Effector memory CD4-positive, alpha-beta T cell (primary cell): ENCODE data around the gene TKTL1.

Experiments used
- DNase-seq, 3 donors: peaks; one replicate each; pipeline ENCODE4 v3.0.0-alpha.2; 2020
- H3K27ac ChIP-seq: 2 replicates; pipeline ENCODE4 v1.7.0; 2013; ENCODE audit warnings: mild to moderate bottlenecking, low read length, moderate library complexity; ENCODE audit not compliant: insufficient read depth, poor library complexity, severe bottlenecking
- H3K27me3 ChIP-seq: replicated peaks from 2 replicates; pipeline ENCODE4 v1.7.0; 2013; ENCODE audit warnings: mild to moderate bottlenecking, low read length; ENCODE audit not compliant: insufficient read depth, control insufficient read depth, poor library complexity, severe bottlenecking
- H3K36me3 ChIP-seq: 2 replicates; pipeline ENCODE4 v1.7.0; 2013; ENCODE audit warnings: mild to moderate bottlenecking, low read length, moderate library complexity; ENCODE audit not compliant: control insufficient read depth, insufficient read depth
- H3K4me1 ChIP-seq: 2 replicates; pipeline ENCODE4 v1.7.0; 2013; ENCODE audit warnings: low read length, mild to moderate bottlenecking; ENCODE audit not compliant: control insufficient read depth, insufficient read depth, poor library complexity, severe bottlenecking
- H3K4me3 ChIP-seq: 2 replicates; pipeline ENCODE4 v1.7.0; 2013; ENCODE audit warnings: low read length, low read depth, mild to moderate bottlenecking; ENCODE audit not compliant: insufficient read depth, poor library complexity, severe bottlenecking
- H3K9me3 ChIP-seq: 2 replicates; pipeline ENCODE4 v1.7.0; 2013; ENCODE audit warnings: mild to moderate bottlenecking, low read length, moderate library complexity; ENCODE audit not compliant: control insufficient read depth

TKTL1 gene

GRCh38 chrX:154321594-154321993, 26.0 kb downstream of the TKTL1 start:
- Histone ChIP-seq H3K36me3 (no peaks in the 10 kb centered on the region), H3K4me3 (no peak overlapping the region), H3K27me3 (no peaks in the 10 kb centered on the region), H3K27ac (no peak overlapping the region), H3K4me1 (peaks cover 21% of the 10 kb centered on the region), H3K9me3 (no peaks in the 10 kb centered on the region)
- DNase-seq: no peak

DNA sequence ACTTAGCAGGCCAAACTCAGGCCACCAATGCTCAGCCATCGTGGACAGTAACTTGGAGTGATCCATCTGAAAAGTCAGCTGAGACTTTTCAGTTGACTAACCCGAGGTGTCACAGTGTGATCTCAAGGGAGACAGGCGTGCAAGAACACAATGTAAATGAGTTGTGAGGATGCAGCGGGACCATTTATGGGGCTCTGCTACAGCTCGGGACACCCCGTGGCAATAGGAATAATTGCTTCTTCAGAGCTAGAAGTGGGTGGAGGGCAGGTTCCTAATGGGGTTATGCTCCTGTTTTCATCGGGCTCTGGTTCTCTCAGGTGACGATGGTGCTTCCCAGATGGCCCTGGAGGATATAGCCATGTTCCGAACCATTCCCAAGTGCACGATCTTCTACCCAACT, 27.3 kb downstream of the TKTL1 start:
- Histone ChIP-seq H3K9me3 (no peaks in the 10 kb centered on the region), H3K27me3 (no peaks in the 10 kb centered on the region), H3K4me3 (no peak overlapping the region), H3K27ac (no peak overlapping the region), H3K4me1 (peaks cover 23% of the 10 kb centered on the region), H3K36me3 (no peaks in the 10 kb centered on the region)
- DNase-seq: no peak

GRCh38 chrX:154323537-154323936, 27.9 kb downstream of the TKTL1 start:
- Histone ChIP-seq H3K9me3 (no peaks in the 10 kb centered on the region), H3K4me1 (peaks cover 26% of the 10 kb centered on the region), H3K27me3 (no peaks in the 10 kb centered on the region), H3K27ac (no peak overlapping the region), H3K4me3 (no peak overlapping the region), H3K36me3 (no peaks in the 10 kb centered on the region)
- DNase-seq: no peak

DNA sequence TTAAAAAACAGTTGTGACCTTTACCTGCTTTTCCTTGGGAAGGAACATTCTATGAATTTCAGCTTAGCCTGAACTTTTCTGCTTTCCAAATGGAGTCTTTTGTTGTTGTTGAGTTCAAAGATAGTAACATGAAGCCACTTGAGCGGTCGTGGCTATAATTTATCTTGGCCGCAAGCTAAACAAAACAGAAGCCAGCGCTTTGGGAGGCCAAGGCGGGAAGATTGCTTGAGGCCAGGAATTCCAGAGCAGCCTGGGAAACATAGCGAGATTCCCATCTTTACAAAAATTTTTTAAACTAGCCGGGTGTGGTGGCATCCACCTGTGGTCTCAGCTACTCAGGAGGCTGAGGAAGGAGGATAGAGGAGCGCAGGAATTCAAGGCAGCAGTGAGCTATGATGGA, 29.9 kb downstream of the TKTL1 start:
- no peaks in the 10 kb centered on the region for H3K27me3 ChIP-seq

GRCh38 chrX:154327038-154327820, 31.6 kb downstream of the TKTL1 start:
- Histone ChIP-seq H3K36me3 (no peaks in the 10 kb centered on the region), H3K4me1 (peaks cover 23% of the 10 kb centered on the region), H3K4me3 (peak overlapping the region; percentile 28), H3K27me3 (no peaks in the 10 kb centered on the region), H3K9me3 (no peaks in the 10 kb centered on the region), H3K27ac (peak overlapping the region; percentile 39)
- peak in 2 of 3 donors; percentile 8 to 34 for DNase-seq

More for the DNA sequence above, 29.9 kb downstream of the TKTL1 start:
- H3K4me1 ChIP-seq: peaks cover 30% of the 10 kb centered on the region
- no peak overlapping the region for H3K4me3 ChIP-seq
- H3K9me3 ChIP-seq: no peaks in the 10 kb centered on the region
- no peak overlapping the region for H3K27ac ChIP-seq
- H3K36me3 ChIP-seq: no peaks in the 10 kb centered on the region
- DNase-seq: no peak

DNA sequence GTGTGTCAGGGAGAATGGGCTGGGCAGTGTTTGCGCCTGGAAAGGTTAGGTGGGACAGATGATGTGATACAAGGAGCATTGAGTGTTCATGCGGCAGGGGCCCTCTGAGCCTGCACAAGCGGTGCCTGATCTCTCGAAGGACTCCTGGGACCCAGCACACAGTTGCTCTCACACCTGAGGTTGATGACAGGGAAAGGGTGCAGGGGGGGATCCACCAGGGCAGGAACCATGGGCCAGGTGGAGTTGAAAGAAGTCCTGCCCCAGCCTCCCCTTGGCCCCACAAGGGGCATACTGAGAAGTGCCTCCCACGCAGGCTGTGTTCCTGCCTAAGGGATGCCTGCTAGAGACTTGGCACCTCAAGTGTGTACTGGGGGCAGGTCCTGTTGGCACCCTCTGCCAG, 33.1 kb downstream of the TKTL1 start:
- H3K27ac ChIP-seq: no peak overlapping the region
- H3K9me3 ChIP-seq: no peaks in the 10 kb centered on the region
- no peak overlapping the region for H3K4me3 ChIP-seq
- no peak for DNase-seq
- peaks cover 23% of the 10 kb centered on the region for H3K4me1 ChIP-seq
- H3K36me3 ChIP-seq: no peaks in the 10 kb centered on the region
- H3K27me3 ChIP-seq: no peaks in the 10 kb centered on the region

DNA sequence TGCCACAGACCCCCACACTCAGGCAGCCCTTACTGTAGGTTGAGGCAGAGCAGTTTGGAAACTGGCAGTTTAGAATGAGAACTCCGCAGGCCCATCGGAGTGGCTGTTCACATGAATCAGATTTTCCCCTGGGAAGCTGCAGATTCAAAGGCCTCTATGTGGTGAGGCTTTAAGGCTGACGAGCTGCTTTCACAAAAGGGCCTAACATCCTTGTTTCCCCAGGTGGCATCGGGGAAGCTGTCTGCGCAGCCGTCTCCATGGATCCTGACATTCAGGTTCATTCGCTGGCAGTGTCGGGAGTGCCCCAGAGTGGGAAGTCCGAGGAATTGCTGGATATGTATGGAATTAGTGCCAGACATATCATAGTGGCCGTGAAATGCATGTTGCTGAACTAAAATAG, 33.7 kb downstream of the TKTL1 start:
- Histone ChIP-seq H3K27ac (no peak overlapping the region), H3K4me1 (peaks cover 27% of the 10 kb centered on the region)

GRCh38 chrX:154332561-154332960, 37.0 kb downstream of the TKTL1 start:
- Histone ChIP-seq H3K4me3 (no peak overlapping the region), H3K27ac (no peak overlapping the region), H3K36me3 (no peaks in the 10 kb centered on the region), H3K27me3 (no peaks in the 10 kb centered on the region), H3K4me1 (peaks cover 14% of the 10 kb centered on the region), H3K9me3 (no peaks in the 10 kb centered on the region)
- DNase-seq: no peak

More for the DNA sequence above, 33.7 kb downstream of the TKTL1 start:
- H3K4me3 ChIP-seq: no peak overlapping the region
- no peaks in the 10 kb centered on the region for H3K9me3 ChIP-seq
- H3K36me3 ChIP-seq: no peaks in the 10 kb centered on the region
- H3K27me3 ChIP-seq: no peaks in the 10 kb centered on the region
- no peak for DNase-seq

DNA sequence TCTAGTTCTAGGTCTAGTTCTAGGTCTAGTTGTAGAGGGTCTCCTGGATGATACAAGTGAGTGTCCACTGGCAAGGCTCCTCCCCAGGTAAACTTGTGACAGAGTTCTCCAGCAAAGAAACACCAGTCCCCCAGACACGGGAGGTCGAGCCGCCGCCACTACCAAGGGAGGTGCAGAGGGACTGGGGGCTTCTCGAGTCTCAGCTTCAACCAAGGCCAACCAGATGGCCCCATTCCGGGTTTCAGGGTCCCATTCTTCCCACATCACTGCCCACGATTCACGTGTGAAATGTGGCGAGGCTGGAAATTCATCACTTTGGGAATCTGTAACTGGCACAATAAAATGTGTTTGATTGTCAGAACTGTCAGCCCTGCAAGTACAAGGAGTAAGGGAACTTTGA, 37.5 kb downstream of the TKTL1 start:
- Histone ChIP-seq H3K27ac (no peak overlapping the region), H3K4me1 (peaks cover 8% of the 10 kb centered on the region), H3K27me3 (no peaks in the 10 kb centered on the region), H3K9me3 (no peaks in the 10 kb centered on the region), H3K4me3 (no peak overlapping the region), H3K36me3 (no peaks in the 10 kb centered on the region)
- DNase-seq: no peak

- peaks cover 8% of the 10 kb centered on the region for H3K4me1 ChIP-seq
- no peak overlapping the region for H3K27ac ChIP-seq
- H3K4me3 ChIP-seq: no peak overlapping the region
- H3K9me3 ChIP-seq: no peaks in the 10 kb centered on the region
- no peaks in the 10 kb centered on the region for H3K36me3 ChIP-seq
- no peaks in the 10 kb centered on the region for H3K27me3 ChIP-seq
- no peak for DNase-seq
Measured at GRCh38 chrX:154333837-154334271, 38.3 kb downstream of the TKTL1 start.
